Measurements from ENCODE around the gene CPVL.

GRCh38 chr7:29099896-29100847, 46.2 kb downstream of the CPVL start:
- TF ChIP-seq POLR2AphosphoS5 (IDR thresholded peaks at IDR 0.05; ENCODE audit: low read depth, low read length) (no peak), SIN3A (IDR thresholded peaks at IDR 0.05; ENCODE audit: borderline replicate concordance, insufficient read depth, low read depth, low read length) (no peak), CTCF (IDR thresholded peaks at IDR 0.05) (no peak)

Measured in Panc1 (cell line).